Measurements from ENCODE around the gene NXF3.
"Not testable (repeated sequence)": the region's sequence is repeated elsewhere in the genome, so short reads cannot be mapped to it uniquely, and the experiment has no call there.

NXF3 gene

GRCh38 chrX:103092942-103093341 is at the start of gene NXF3:
NXF3 (minus strand) TSS chrX:103093143; CDS start chrX:103093023, 120 bp downstream.
- no peak for DNase-seq

- DNase-seq: not testable (repeated sequence)
These were observed 43.6 kb upstream of the NXF3 start for GRCh38 chrX:103136528-103136927.

GRCh38 chrX:103124284-103124683 is 31.3 kb upstream of the NXF3 start:
- DNase-seq: no peak

- DNase-seq: no peak
These were observed 27.8 kb upstream of the NXF3 start for GRCh38 chrX:103120748-103121147.

- not testable (repeated sequence) for DNase-seq
These were observed 24.0 kb upstream of the NXF3 start for GRCh38 chrX:103116970-103117369.

GRCh38 chrX:103109497-103109896 is 16.6 kb upstream of the NXF3 start:
- not testable (repeated sequence) for DNase-seq

- DNase-seq: no peak
These were observed 14.9 kb upstream of the NXF3 start for GRCh38 chrX:103107836-103108235.

GRCh38 chrX:103107227-103107737 is 14.3 kb upstream of the NXF3 start:
- not testable (repeated sequence) for DNase-seq

GRCh38 chrX:103104370-103104769 is 11.4 kb upstream of the NXF3 start:
- not testable (repeated sequence) for DNase-seq

- DNase-seq: not testable (repeated sequence)
These were observed 10.9 kb upstream of the NXF3 start for GRCh38 chrX:103103866-103104265.

GRCh38 chrX:103101299-103102042 is 8.5 kb upstream of the NXF3 start:
- DNase-seq: no peak

GRCh38 chrX:103100484-103100883 is 7.5 kb upstream of the NXF3 start:
- DNase-seq: no peak

- no peak for DNase-seq
These were observed 6.7 kb upstream of the NXF3 start for GRCh38 chrX:103099691-103100090.

- no peak for DNase-seq
These were observed 5.5 kb upstream of the NXF3 start for GRCh38 chrX:103098488-103098887.

GRCh38 chrX:103081051-103081450 is 11.9 kb downstream of the NXF3 start:
- DNase-seq: no peak

- no peak for DNase-seq
These were observed 19.5 kb downstream of the NXF3 start for GRCh38 chrX:103073467-103073866.

GRCh38 chrX:103066606-103067005 is 26.3 kb downstream of the NXF3 start:
- no peak for DNase-seq

- peak in 13 of 14 donors; percentile 3 to 90 (median 37) for DNase-seq
These were observed 29.0 kb downstream of the NXF3 start, which contains the start of gene BEX1 for GRCh38 chrX:103063918-103064434. BEX1 (minus strand) TSS chrX:103064171; CDS start chrX:103063274, 897 bp downstream.

GRCh38 chrX:103063191-103063845 is 29.6 kb downstream of the NXF3 start:
- peak in 8 of 14 donors; percentile 5 to 66 (median 12) for DNase-seq

- DNase-seq: no peak
These were observed 31.5 kb downstream of the NXF3 start for GRCh38 chrX:103061486-103061885.

GRCh38 chrX:103056902-103057301 is 36.0 kb downstream of the NXF3 start:
- DNase-seq: no peak

- DNase-seq: no peak
These were observed 40.3 kb downstream of the NXF3 start for GRCh38 chrX:103052625-103053024.

GRCh38 chrX:103051260-103051789 is 41.6 kb downstream of the NXF3 start:
- DNase-seq: no peak

Data from C1 segment of cervical spinal cord (tissue), 14 donors.